ENCODE data around the gene MLANA.

Gene MLANA

GRCh38 chr9:5851445-5851844 lies 39.2 kb upstream of the MLANA start:
- Histone ChIP-seq H3K4me1 (ENCODE audit: control insufficient read depth, insufficient read depth, low read length) (no peaks in the 10 kb centered on the region), H3K27ac (ENCODE audit: extremely low read depth, low read depth, low read length) (no peak overlapping the region), H3K4me3 (ENCODE audit: low read depth, low read length) (no peak overlapping the region), H3K9me3 (ENCODE audit: control insufficient read depth, insufficient read depth, low read depth, low read length) (no peaks in the 10 kb centered on the region), H3K36me3 (ENCODE audit: control insufficient read depth in 2 of 2, insufficient read depth in 1 of 2, low read length in 2 of 2) (no peaks in the 10 kb centered on the region)
- ChIA-PET CTCF (interaction anchor here (1.1 to 1.7 kb wide), 2 partner anchors 14 to 35 kb away, joined by 3 to 4 read pairs; no protein-coding TSS in a partner anchor), POLR2A (no interaction called here)
- TF ChIP-seq GLIS2 (tag by site-specific recombination; IDR thresholded peaks at IDR 0.05): no peak
- TF ChIP-seq, protein P1, sequence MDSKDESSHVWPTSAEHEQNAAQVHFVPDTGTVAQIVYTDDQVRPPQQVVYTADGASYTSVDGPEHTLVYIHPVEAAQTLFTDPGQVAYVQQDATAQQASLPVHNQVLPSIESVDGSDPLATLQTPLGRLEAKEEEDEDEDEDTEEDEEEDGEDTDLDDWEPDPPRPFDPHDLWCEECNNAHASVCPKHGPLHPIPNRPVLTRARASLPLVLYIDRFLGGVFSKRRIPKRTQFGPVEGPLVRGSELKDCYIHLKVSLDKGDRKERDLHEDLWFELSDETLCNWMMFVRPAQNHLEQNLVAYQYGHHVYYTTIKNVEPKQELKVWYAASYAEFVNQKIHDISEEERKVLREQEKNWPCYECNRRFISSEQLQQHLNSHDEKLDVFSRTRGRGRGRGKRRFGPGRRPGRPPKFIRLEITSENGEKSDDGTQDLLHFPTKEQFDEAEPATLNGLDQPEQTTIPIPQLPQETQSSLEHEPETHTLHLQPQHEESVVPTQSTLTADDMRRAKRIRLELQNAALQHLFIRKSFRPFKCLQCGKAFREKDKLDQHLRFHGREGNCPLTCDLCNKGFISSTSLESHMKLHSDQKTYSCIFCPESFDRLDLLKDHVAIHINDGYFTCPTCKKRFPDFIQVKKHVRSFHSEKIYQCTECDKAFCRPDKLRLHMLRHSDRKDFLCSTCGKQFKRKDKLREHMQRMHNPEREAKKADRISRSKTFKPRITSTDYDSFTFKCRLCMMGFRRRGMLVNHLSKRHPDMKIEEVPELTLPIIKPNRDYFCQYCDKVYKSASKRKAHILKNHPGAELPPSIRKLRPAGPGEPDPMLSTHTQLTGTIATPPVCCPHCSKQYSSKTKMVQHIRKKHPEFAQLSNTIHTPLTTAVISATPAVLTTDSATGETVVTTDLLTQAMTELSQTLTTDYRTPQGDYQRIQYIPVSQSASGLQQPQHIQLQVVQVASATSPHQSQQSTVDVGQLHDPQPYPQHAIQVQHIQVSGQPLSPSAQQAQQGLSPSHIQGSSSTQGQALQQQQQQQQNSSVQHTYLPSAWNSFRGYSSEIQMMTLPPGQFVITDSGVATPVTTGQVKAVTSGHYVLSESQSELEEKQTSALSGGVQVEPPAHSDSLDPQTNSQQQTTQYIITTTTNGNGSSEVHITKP (tag by site-specific recombination; IDR thresholded peaks at IDR 0.05): no peak
- TF ChIP-seq ZNF654 (tag by site-specific recombination; IDR thresholded peaks at IDR 0.05; ENCODE audit: low read depth): no peak
- TF ChIP-seq REPIN1 (tag by site-specific recombination; IDR thresholded peaks at IDR 0.05; ENCODE audit: low read depth): no peak
- TF ChIP-seq ZNF830 (tag by site-specific recombination; IDR thresholded peaks at IDR 0.05; ENCODE audit: low read depth): no peak
- no peak for TF ChIP-seq ZNF426 (tag by site-specific recombination; IDR thresholded peaks at IDR 0.05)
- no peak for TF ChIP-seq ZNF510 (tag by site-specific recombination; IDR thresholded peaks at IDR 0.05; ENCODE audit: insufficient replicate concordance)
- TF ChIP-seq GLI4 (tag by site-specific recombination; IDR thresholded peaks at IDR 0.05): no peak
- no peak for TF ChIP-seq TCF7L2 (IDR thresholded peaks at IDR 0.05; ENCODE audit: borderline replicate concordance, low read depth, low read length)
- TF ChIP-seq ZNF529 (tag by site-specific recombination; IDR thresholded peaks at IDR 0.05; ENCODE audit: insufficient replicate concordance): no peak
- no peak for TF ChIP-seq OSR2 (tag by site-specific recombination; IDR thresholded peaks at IDR 0.05)
- TF ChIP-seq ZNF549 (tag by site-specific recombination; IDR thresholded peaks at IDR 0.05): no peak
- no peak for TF ChIP-seq ZNF571 (tag by site-specific recombination; IDR thresholded peaks at IDR 0.05)

- no peaks in the 10 kb centered on the region for H3K36me3 ChIP-seq (ENCODE audit: control insufficient read depth in 2 of 2, insufficient read depth in 1 of 2, low read length in 2 of 2)
- no peak overlapping the region for H3K27ac ChIP-seq (ENCODE audit: extremely low read depth, low read depth, low read length)
- no peaks in the 10 kb centered on the region for H3K4me1 ChIP-seq (ENCODE audit: control insufficient read depth, insufficient read depth, low read length)
- ChIA-PET CTCF (interaction anchor here (0.5 to 1.1 kb wide), 5 partner anchors 20 to 196 kb away, joined by 3 read pairs; partner anchors contain the start of gene ERMP1), POLR2A (interaction anchor here (0.6 to 1.0 kb wide), 3 partner anchors 20 to 221 kb away, joined by 3 to 5 read pairs (median 3); partner anchors contain the start of gene ERMP1)
- no peaks in the 10 kb centered on the region for H3K9me3 ChIP-seq (ENCODE audit: control insufficient read depth, insufficient read depth, low read depth, low read length)
- peak; percentile 52 for TF ChIP-seq PRDM1 (tag by site-specific recombination; IDR thresholded peaks at IDR 0.05)
- TF ChIP-seq ZNF48 (tag by site-specific recombination; IDR thresholded peaks at IDR 0.05): no peak
- no peak overlapping the region for H3K4me3 ChIP-seq (ENCODE audit: low read depth, low read length)
Measured at GRCh38 chr9:5852987-5853386, 37.7 kb upstream of the MLANA start.

DNA sequence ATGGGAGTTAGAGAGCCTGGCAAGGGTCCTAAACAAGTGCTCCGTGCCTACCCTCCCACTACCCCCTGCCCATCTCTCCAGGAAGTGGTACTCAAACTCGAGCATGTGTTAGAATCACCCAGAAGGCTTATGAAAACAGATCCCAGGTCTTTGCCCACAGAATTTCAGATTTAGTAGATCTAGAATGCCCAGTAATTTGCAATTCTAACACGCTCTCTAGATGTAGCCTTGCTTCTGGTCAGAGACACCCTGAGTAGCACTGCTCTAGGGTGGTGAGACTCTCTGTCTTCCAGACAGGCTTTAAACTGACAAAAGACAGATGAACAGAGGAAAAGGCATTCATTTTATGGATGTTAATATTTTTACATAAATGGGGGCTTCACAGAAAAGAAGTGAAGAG lies 37.1 kb upstream of the MLANA start:
- Histone ChIP-seq H3K36me3 (ENCODE audit: control insufficient read depth in 2 of 2, insufficient read depth in 1 of 2, low read length in 2 of 2) (no peaks in the 10 kb centered on the region), H3K27ac (ENCODE audit: extremely low read depth, low read depth, low read length) (no peak overlapping the region), H3K9me3 (ENCODE audit: control insufficient read depth, insufficient read depth, low read depth, low read length) (no peaks in the 10 kb centered on the region), H3K4me1 (ENCODE audit: control insufficient read depth, insufficient read depth, low read length) (no peaks in the 10 kb centered on the region), H3K4me3 (ENCODE audit: low read depth, low read length) (no peak overlapping the region)
- ChIA-PET CTCF (interaction anchor here (0.9 kb wide), 1 partner anchor 170 kb away, joined by 3 read pairs; no protein-coding TSS in a partner anchor), POLR2A (interaction anchor here (1.0 kb wide), 1 partner anchor 226 kb away, joined by 3 read pairs; no protein-coding TSS in a partner anchor)
- TF ChIP-seq ZNF133 (tag by site-specific recombination; IDR thresholded peaks at IDR 0.05) (no peak), ZNF221 (tag by site-specific recombination; IDR thresholded peaks at IDR 0.05; ENCODE audit: borderline replicate concordance) (no peak), ZNF18 (tag by site-specific recombination; IDR thresholded peaks at IDR 0.05) (no peak), ZNF639 (tag by site-specific recombination; IDR thresholded peaks at IDR 0.05) (no peak), HOXD13 (CRISPR knock-in tag; IDR thresholded peaks at IDR 0.05; ENCODE audit: borderline replicate concordance) (no peak), ZBTB1 (tag by site-specific recombination; IDR thresholded peaks at IDR 0.05) (no peak), ZNF76 (tag by site-specific recombination; IDR thresholded peaks at IDR 0.05; ENCODE audit: borderline replicate concordance, low read depth) (no peak), ZNF548 (tag by site-specific recombination; IDR thresholded peaks at IDR 0.05) (no peak), ZNF768 (tag by site-specific recombination; IDR thresholded peaks at IDR 0.05) (no peak), ZNF449 (tag by site-specific recombination; IDR thresholded peaks at IDR 0.05) (no peak)

Measured in HEK293 (cell line).